C4-2B (cell line): Measurements from ENCODE around the gene RAB40C.

ENCODE experiments used
- ZFX ChIP-seq: fragments of 450-650 bp; IDR thresholded peaks from 2 replicates; pipeline ENCODE4 v1.6.1; 2017
- TF ChIP-seq, protein P1 (sequence below): fragments of 450-650 bp; conservative IDR thresholded peaks from 2 replicates; pipeline ENCODE4 v1.5.1; 2017; ENCODE audit warnings: mild to moderate bottlenecking

GRCh38 chr16:586645-587590, 2.9 kb upstream of the RAB40C start:
- TF ChIP-seq, protein P1, sequence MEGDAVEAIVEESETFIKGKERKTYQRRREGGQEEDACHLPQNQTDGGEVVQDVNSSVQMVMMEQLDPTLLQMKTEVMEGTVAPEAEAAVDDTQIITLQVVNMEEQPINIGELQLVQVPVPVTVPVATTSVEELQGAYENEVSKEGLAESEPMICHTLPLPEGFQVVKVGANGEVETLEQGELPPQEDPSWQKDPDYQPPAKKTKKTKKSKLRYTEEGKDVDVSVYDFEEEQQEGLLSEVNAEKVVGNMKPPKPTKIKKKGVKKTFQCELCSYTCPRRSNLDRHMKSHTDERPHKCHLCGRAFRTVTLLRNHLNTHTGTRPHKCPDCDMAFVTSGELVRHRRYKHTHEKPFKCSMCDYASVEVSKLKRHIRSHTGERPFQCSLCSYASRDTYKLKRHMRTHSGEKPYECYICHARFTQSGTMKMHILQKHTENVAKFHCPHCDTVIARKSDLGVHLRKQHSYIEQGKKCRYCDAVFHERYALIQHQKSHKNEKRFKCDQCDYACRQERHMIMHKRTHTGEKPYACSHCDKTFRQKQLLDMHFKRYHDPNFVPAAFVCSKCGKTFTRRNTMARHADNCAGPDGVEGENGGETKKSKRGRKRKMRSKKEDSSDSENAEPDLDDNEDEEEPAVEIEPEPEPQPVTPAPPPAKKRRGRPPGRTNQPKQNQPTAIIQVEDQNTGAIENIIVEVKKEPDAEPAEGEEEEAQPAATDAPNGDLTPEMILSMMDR: no peak
- no peak for TF ChIP-seq ZFX
